SK-N-SH (cell line): ENCODE measurements around the gene PTPRN. TPM values are rescaled to one million over a fixed set of nuclear protein-coding genes. Genes with fewer than 3 reads are reported as not detected.

Experiments used
- CTCF ChIA-PET: fragments of 300-600, 350-600 bp; formaldehyde crosslinking; extraction: SDS; loops from one replicate; lab custom pipeline; 2021; lab: Yijun Ruan, JAX
- POLR2A ChIA-PET: fragments of 350-600 bp; sonication (Branson Sonifier 250); formaldehyde crosslinking; extraction: SDS; loops from one replicate; lab custom pipeline; 2020; ENCODE audit warnings: antibody characterized with exemption, inconsistent platforms; lab: Yijun Ruan, JAX
- DNase-seq: peaks from one replicate; pipeline ENCODE4 v3.0.0; 2012
- H2AFZ ChIP-seq: fragments of 200-600 bp; sonication (generic); 2 replicates; pipeline ENCODE4 v1.8.1; 2016; ENCODE audit warnings: antibody characterized with exemption, mild to moderate bottlenecking, low read depth
- H3F3A ChIP-seq: fragments of 200-600 bp; sonication (generic); replicated peaks from 2 replicates; pipeline ENCODE3; 2016; ENCODE audit warnings: antibody characterized with exemption, mild to moderate bottlenecking; ENCODE audit not compliant: insufficient read depth
- H3K27ac ChIP-seq, 2 experiments: fragments of 200-500 bp in 1 of 2; fragments of 200-600 bp in 1 of 2; sonication (Bioruptor generic) in 1 of 2; sonication (generic), shearing (Covaris generic) in 1 of 2; 2 replicates each; pipeline versions ENCODE4 v1.5.1 to v1.6.1; 2014 to 2016; ENCODE audit warnings: low read depth in 2 of 2, inconsistent platforms in 1 of 2, low read length in 1 of 2, mild to moderate bottlenecking in 1 of 2, mixed read lengths in 1 of 2
- H3K27me3 ChIP-seq: fragments of 200-600 bp; sonication (generic), shearing (Covaris generic); 2 replicates; pipeline ENCODE4 v1.6.1; 2016; ENCODE audit warnings: mixed run types; ENCODE audit not compliant: insufficient read depth
- H3K36me3 ChIP-seq, 2 experiments: fragments of 200-500 bp in 1 of 2; fragments of 200-600 bp in 1 of 2; sonication (Bioruptor generic) in 1 of 2; sonication (generic) in 1 of 2; replicated peaks in 1 of 2; 2 replicates each; pipeline versions ENCODE3 to v1.5.1; 2014 to 2016; ENCODE audit warnings: low read length in 1 of 2, mild to moderate bottlenecking in 1 of 2; ENCODE audit not compliant: insufficient read depth in 2 of 2, control insufficient read depth in 1 of 2
- H3K4me1 ChIP-seq, 2 experiments: fragments of 200-500 bp in 1 of 2; fragments of 200-600 bp in 1 of 2; sonication (Bioruptor generic) in 1 of 2; sonication (generic), shearing (Covaris generic) in 1 of 2; 2 replicates each; pipeline versions ENCODE4 v1.5.1 to v1.6.1; 2014 to 2016; ENCODE audit warnings: low read depth in 1 of 2, low read length in 1 of 2, mixed run types in 1 of 2; ENCODE audit not compliant: insufficient read depth in 2 of 2, control insufficient read depth in 1 of 2
- H3K4me2 ChIP-seq: fragments of 200-600 bp; sonication (generic), shearing (Covaris generic); 2 replicates; pipeline ENCODE4 v1.6.1; 2017; ENCODE audit warnings: mixed run types
- H3K4me3 ChIP-seq, 2 experiments: fragments of 200-500 bp in 1 of 2; fragments of 200-600 bp in 1 of 2; sonication (Bioruptor generic) in 1 of 2; sonication (generic), shearing (Covaris generic) in 1 of 2; 2 replicates each; pipeline versions ENCODE4 v1.5.1 to v1.8.1; 2014 to 2016; ENCODE audit warnings: low read depth in 2 of 2, inconsistent platforms in 1 of 2, low read length in 1 of 2, mild to moderate bottlenecking in 1 of 2, mixed read lengths in 1 of 2, moderate library complexity in 1 of 2
- H3K79me2 ChIP-seq: fragments of 200-600 bp; sonication (generic); 2 replicates; pipeline ENCODE4 v1.8.1; 2017; ENCODE audit warnings: mild to moderate bottlenecking; ENCODE audit not compliant: insufficient read depth
- H3K9ac ChIP-seq: fragments of 200-600 bp; sonication (generic); 2 replicates; pipeline ENCODE4 v1.6.1; 2017; ENCODE audit warnings: mixed run types
- H3K9me2 ChIP-seq: fragments of 200-600 bp; sonication (generic); 2 replicates; pipeline ENCODE4 v1.6.1; 2017; ENCODE audit warnings: mixed run types
- H3K9me3 ChIP-seq: fragments of 200-600 bp; sonication (generic); 2 replicates; pipeline ENCODE4 v1.6.1; 2017; ENCODE audit warnings: mixed run types, mild to moderate bottlenecking, moderate library complexity
- H4K20me1 ChIP-seq: fragments of 200-600 bp; sonication (generic); 2 replicates; pipeline ENCODE4 v1.6.1; 2017; ENCODE audit warnings: mild to moderate bottlenecking, mixed run types; ENCODE audit not compliant: insufficient read depth
- CHD2 ChIP-seq: fragments of 150-350 bp; IDR thresholded peaks from 2 replicates; pipeline ENCODE4 v1.6.1; 2018; ENCODE audit warnings: low read length; ENCODE audit not compliant: partially characterized antibody
- FOXM1 ChIP-seq: IDR thresholded peaks from 2 replicates; pipeline ENCODE4 v1.4.0; 2012; ENCODE audit warnings: low read depth, mild to moderate bottlenecking
- MEF2A ChIP-seq: IDR thresholded peaks from 2 replicates; pipeline ENCODE4 v1.4.0; 2012; ENCODE audit warnings: low read depth, borderline replicate concordance
- NRF1 ChIP-seq: IDR thresholded peaks from 2 replicates; pipeline ENCODE4 v1.6.1; 2012; ENCODE audit warnings: low read depth, mild to moderate bottlenecking, low read length
- RXRA ChIP-seq: IDR thresholded peaks from 2 replicates; pipeline ENCODE4 v1.4.0; 2012; ENCODE audit warnings: low read depth, mild to moderate bottlenecking, borderline replicate concordance
- TEAD4 ChIP-seq: IDR thresholded peaks from 2 replicates; pipeline ENCODE4 v1.4.0; 2012; ENCODE audit warnings: mild to moderate bottlenecking, borderline replicate concordance; ENCODE audit not compliant: insufficient read depth
- USF1 ChIP-seq: IDR thresholded peaks from 2 replicates; pipeline ENCODE4 v1.4.0; 2012; ENCODE audit warnings: low read depth, borderline replicate concordance
- YY1 ChIP-seq: IDR thresholded peaks from 2 replicates; pipeline ENCODE4 v1.4.0; 2012; ENCODE audit warnings: low read depth, mild to moderate bottlenecking
- ZBTB33 ChIP-seq: IDR thresholded peaks from 2 replicates; pipeline ENCODE4 v1.4.0; 2012; ENCODE audit warnings: low read depth, borderline replicate concordance
- WGBS: methylation state at CpG from one replicate; pipeline ENCODE4 v1.1.6; 2017; ENCODE audit warnings: low lambda C conversion rate; 5-methylcytosine and 5-hydroxymethylcytosine counted together
- polyA plus RNA-seq, 3 experiments: library from polyadenylated mRNA; depleted of rRNA; stranded (reverse); fragments of >200 nt; gene quantifications; 2 replicates each; pipeline ENCODE4 v1.2.3, GENCODE V29; 2012
- TF ChIP-seq, protein P1 (sequence below): fragments of 200-600 bp; sonication (generic); IDR thresholded peaks from 2 replicates; pipeline ENCODE4 v1.6.1; 2017; ENCODE audit warnings: antibody characterized with exemption, mild to moderate bottlenecking, moderate library complexity

Gene PTPRN
- polyA plus RNA-seq, 1 of the 3 experiments (the other 2 are of a cell fraction) = 9.5 TPM

DNA sequence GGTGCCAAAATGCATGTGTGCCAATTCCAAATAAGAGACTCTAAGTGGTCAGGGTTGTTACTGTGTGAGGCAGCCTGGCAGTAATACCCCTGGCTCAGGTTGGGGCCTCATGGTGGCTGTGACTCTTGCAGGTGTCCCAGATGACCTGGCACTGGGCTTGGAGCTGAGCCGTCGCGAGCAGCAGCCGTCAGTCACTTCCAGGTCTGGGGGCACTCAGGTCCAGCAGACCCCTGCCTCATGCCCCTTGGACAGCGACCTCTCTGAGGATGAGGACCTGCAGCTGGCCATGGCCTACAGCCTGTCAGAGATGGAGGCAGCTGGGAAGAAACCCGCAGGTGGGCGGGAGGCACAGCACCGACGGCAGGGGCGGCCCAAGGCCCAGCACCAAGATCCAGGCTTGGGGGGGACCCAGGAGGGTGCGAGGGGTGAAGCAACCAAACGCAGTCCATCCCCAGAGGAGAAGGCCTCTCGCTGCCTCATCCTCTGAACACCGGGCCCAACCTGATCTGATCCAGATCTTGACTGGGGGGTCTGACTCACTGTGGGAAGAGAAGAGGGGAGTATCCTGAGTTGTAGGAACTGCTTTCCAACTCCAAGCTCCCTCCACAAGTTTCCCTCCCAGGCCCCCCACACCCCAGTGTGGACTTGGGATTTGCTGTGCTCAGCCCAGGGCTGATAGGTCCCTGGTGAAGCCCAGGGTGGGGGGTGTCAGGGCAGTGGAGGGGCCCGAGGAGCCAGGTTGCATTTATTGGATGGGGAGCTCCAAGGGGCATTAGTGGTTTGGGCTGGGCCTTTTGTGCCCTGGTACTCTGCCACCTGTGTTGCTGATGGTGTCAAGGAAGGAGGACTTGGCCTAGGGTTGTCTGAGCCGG is 24.5 kb downstream of the PTPRN start:
- Histone ChIP-seq H3K9ac (no peak overlapping the region), H3K79me2 (peaks cover 7% of the 10 kb centered on the region; the same call in 1 of the 2 replicates), H3F3A (peaks cover 7% of the 10 kb centered on the region), H3K4me1 (peaks cover 11 to 14% of the 10 kb centered on the region in 2 experiments; a peak in 1 of 4 replicates), H3K9me2 (no peaks in the 10 kb centered on the region), H3K27ac (no peak overlapping the region), H4K20me1 (no peaks in the 10 kb centered on the region), H3K4me3 (no peak overlapping the region), H3K27me3 (no peaks in the 10 kb centered on the region), H3K9me3 (no peaks in the 10 kb centered on the region), H3K4me2 (no peak overlapping the region), H2AFZ (no peak overlapping the region), H3K36me3 (peaks cover 14 to 37% of the 10 kb centered on the region in 2 experiments)
- WGBS = 90% methylated on average over 6 of the region's 16 CpGs
- no peak for TF ChIP-seq RXRA
- no peak for TF ChIP-seq MEF2A
- no peak for TF ChIP-seq NRF1
- no peak for TF ChIP-seq YY1
- no peak for TF ChIP-seq FOXM1
- ChIA-PET CTCF (interaction anchor here (0.8 to 15.4 kb wide), 5 partner anchors 7 to 125 kb away, joined by 3 to 312 read pairs (median 6); partner anchors contain the start of gene NHEJ1), POLR2A (interaction anchor here (1.0 kb wide), 1 partner anchor 33 kb away, joined by 3 read pairs; no protein-coding TSS in a partner anchor)
- DNase-seq = no peak

- Histone ChIP-seq H3K9me2 (no peaks in the 10 kb centered on the region), H2AFZ (no peak overlapping the region), H3K36me3 (peaks cover 14 to 37% of the 10 kb centered on the region in 2 experiments), H3K9ac (no peak overlapping the region), H3K4me1 (peaks cover 14 to 17% of the 10 kb centered on the region in 2 experiments), H3K79me2 (peaks cover 9% of the 10 kb centered on the region; the same call in 1 of the 2 replicates), H3F3A (peaks cover 8% of the 10 kb centered on the region), H3K9me3 (no peaks in the 10 kb centered on the region), H3K4me2 (no peak overlapping the region), H3K27ac (no peak overlapping the region), H3K4me3 (no peak overlapping the region), H4K20me1 (no peaks in the 10 kb centered on the region), H3K27me3 (no peaks in the 10 kb centered on the region)
- DNase-seq = no peak
- TF ChIP-seq, protein P1, sequence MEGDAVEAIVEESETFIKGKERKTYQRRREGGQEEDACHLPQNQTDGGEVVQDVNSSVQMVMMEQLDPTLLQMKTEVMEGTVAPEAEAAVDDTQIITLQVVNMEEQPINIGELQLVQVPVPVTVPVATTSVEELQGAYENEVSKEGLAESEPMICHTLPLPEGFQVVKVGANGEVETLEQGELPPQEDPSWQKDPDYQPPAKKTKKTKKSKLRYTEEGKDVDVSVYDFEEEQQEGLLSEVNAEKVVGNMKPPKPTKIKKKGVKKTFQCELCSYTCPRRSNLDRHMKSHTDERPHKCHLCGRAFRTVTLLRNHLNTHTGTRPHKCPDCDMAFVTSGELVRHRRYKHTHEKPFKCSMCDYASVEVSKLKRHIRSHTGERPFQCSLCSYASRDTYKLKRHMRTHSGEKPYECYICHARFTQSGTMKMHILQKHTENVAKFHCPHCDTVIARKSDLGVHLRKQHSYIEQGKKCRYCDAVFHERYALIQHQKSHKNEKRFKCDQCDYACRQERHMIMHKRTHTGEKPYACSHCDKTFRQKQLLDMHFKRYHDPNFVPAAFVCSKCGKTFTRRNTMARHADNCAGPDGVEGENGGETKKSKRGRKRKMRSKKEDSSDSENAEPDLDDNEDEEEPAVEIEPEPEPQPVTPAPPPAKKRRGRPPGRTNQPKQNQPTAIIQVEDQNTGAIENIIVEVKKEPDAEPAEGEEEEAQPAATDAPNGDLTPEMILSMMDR = no peak
- TF ChIP-seq CHD2 (no peak), MEF2A (no peak), YY1 (no peak), TEAD4 (no peak), ZBTB33 (no peak), USF1 (no peak)
- ChIA-PET CTCF (interaction anchor here (1.6 to 15.4 kb wide), 4 partner anchors 9 to 124 kb away, joined by 3 to 312 read pairs (median 38); no protein-coding TSS in a partner anchor), POLR2A (interaction anchor here (1.9 kb wide), 1 partner anchor 12 kb away, joined by 7 read pairs; no protein-coding TSS in a partner anchor)
- 96% methylated on average over 17 of the region's 17 CpGs for WGBS
Measured at GRCh38 chr2:219282943-219283581, 26.1 kb downstream of the PTPRN start.
